T-helper 22 cell (primary cell): ENCODE results near the gene FYB2.

Experiments used
- DNase-seq: peaks from one replicate; pipeline ENCODE4 v3.0.0-alpha.2; 2020; ENCODE audit warnings: low read depth

The FYB2 gene

DNA sequence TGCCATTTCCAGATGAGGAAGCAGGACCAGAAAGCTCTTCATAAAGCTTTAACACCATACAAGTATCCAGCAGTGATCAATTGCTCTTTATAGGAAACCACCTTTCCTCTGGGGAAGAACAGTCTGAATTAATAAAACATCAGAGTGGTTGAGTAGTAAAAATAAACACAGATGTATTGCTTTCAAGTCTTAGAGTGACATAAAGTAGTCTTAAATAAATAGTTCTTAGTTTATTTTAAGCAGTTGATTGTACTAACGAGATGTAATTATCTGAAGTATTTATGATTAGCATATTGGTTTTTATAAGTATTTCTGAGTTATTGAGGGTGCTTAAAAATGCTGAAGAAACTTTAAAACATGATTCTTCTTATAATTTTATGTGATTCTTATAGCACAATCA, 107.1 kb downstream of the FYB2 start:
- no peak for DNase-seq

- no peak for DNase-seq
Observed at GRCh38 chr1:56710646-56711045, 108.6 kb downstream of the FYB2 start.

GRCh38 chr1:56709995-56710394, 109.2 kb downstream of the FYB2 start:
- no peak for DNase-seq

DNA sequence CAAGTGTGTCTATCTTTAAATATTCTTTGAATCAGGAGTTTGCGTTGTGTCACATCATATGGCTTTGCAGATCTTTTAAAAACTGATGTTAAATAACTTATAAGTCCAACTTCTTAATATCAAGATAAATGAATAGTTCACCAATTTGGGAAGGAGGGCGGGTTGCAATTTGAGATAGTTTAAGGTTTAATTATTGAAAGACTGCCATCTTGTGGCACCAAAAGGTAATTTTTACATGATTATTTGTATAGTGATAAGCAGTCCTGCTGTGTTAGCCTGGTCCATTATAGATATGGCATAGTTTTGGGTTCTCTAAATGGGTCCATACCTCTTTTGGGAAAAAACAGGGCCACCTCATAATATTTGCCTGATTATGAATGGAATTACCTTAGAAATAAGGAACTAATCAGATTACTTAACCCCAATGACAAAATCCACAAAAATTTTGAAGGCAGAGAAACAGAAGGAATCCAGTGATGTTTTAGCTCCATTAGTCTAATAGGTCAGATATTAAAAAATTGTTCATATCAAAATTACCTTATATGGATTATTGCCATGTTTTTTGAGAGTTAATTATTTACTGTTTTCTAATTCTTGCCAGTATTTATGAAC, 109.8 kb downstream of the FYB2 start:
- DNase-seq, result no peak

- no peak for DNase-seq
Observed at GRCh38 chr1:56707379-56707778, 111.8 kb downstream of the FYB2 start.

DNA sequence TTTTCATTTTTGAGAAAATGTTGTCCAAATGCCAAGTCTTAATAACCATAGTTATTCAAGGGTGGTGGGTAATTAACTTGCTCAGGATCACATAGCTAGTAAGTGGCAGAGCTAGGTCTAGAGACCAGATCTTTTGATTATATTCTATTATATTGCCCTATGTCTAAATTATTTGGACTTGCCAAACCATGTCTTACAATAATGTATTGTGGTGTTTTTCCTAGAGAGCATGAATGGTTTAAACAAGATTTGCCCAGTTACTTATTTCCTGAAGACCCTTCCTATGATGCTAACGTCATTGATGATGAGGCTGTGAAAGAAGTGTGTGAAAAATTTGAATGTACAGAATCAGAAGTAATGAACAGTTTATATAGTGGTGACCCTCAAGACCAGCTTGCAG, 115.5 kb downstream of the FYB2 start:
- DNase-seq, result no peak

DNA sequence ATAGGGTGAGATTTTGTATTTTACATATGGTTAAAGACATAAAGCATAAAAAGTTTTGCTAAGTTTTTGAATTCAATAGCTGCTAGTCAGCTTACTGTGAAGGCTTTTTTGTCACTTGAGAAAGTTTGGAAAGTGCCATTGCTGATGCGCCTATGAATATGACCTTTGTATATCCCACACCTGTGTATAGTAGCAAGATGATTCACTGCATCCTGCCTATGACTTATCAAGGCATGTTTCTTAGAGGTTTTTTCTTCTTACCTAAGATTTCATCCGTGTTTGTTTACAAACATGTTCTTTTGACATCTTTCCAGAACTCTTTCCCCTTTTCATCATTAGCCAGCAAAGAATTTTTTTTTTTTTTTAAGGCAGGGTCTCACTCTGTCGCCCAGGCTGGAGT, 122.5 kb downstream of the FYB2 start:
- no peak for DNase-seq

DNA sequence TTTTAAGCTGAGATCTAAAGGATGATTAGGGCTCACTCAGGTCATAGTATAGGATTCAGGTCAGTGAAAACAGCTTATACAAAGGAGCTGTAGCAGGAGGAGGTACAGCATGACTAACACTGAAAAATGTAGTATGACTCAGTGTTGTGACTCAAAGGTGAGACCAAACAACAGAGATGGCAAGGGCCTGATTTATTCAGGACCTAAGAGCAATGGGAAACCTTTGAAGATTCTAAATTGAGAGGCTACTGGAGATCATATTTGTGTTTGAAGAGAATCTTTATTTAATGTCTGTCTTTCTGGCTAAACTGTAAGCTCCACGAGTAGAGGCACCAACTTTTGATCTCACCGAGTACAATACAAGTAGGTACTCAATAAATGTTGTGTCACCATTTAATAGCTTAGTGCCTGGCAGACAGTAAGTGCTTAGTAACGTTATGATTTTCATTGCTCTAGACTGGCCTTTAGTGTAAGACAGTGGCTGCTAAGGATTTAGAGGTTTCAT, 130.6 kb downstream of the FYB2 start:
- no peak for DNase-seq

GRCh38 chr1:56686169-56686568, 133.0 kb downstream of the FYB2 start:
- DNase-seq, result no peak

- no peak for DNase-seq
Observed at GRCh38 chr1:56683569-56683968, 135.6 kb downstream of the FYB2 start.

DNA sequence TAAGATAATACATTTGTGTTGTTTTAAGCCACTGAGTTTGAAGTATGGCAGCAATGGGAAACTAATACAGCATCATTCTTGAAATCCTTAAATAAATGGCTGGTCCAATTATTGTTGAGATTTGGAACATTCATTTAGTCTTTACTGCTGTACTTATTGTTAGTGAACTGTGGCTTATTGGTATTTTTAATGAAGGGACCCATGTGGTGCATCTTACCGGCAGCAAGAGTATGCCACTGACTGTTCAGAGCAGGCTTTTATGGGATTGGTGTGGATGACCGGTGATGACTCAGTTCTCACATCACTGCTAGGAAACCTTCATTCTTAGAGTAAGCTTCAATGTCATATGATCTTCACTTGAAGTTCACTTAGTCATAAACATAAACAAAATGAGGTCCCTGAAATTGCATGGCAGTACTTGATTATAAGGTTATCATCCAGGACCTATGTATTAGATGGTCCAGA, 142.6 kb downstream of the FYB2 start:
- DNase-seq, result no peak

GRCh38 chr1:56675763-56676162, 143.4 kb downstream of the FYB2 start:
- DNase-seq, result no peak

GRCh38 chr1:56672579-56672978, 146.6 kb downstream of the FYB2 start:
- no peak for DNase-seq

DNA sequence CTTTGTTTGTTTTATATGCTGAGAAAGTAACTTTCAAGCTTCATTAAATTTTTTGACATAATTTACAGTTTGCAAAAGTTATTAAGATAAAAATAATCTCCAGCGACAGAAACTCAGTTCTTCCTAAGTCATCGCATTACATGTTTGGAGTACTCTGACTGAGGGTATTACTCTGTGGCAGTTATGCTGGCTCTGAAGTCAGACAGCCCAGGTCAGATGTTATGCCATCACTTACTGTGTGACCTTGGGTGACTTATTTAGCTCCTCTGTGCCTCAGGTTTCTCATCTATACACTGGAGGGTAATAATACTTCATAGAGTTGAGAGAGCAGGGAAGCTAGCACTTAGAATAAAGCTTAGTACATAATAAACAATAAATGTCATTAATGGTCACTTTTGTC, 147.7 kb downstream of the FYB2 start:
- no peak for DNase-seq

DNA sequence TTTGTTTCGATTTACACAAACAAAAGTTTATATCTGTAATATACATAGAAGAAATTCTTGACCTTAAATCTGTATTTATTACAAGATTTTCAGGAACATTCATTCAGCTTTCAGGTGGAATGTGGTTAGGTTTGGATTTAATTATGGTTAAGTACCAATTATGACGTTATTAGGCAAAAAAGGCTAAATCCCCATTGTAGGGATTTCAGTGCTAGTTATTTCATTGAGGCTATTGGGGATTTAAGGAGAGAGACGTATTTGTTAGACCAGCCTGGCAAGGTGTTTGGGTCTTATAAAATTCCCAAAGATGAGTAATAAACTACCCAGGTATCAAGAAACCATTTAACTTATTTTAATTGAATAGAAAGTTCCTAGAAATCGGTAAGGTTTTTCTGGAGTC, 148.1 kb downstream of the FYB2 start:
- DNase-seq, result no peak

DNA sequence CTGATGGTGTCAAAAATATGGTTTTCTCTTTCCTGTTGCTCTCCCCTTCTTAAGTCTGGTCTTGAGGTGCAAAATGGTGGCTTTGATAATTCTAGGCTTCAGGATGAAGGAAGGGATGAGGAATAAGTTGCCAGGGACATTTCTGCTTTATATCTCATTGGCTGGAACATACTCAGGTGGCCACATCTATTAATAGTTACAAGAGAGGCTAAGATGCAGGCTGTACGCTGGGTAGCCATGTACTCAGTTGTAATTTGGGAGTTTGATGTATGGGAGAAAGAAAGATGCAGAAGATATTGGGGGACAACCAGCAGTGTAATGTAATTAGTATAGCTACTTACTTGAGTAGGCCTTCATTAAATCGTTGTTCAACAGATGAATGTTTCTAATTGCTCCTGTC, 148.9 kb downstream of the FYB2 start:
- DNase-seq, result no peak
